Endothelial cell of umbilical vein (primary cell): ENCODE results near the gene UFD1. TPM values are rescaled to one million over a fixed set of nuclear protein-coding genes. Genes with fewer than 3 reads are reported as not detected.

Experiments used
- BruUV-seq: library from RNA; stranded (reverse); fragments of 400-500 nt; replicated peaks from 2 replicates; lab custom pipeline; 2021; lab: Mats Ljungman, UMichigan
- CTCF ChIA-PET: fragments of 300-600, 350-600 bp; sonication (Branson Sonifier 250); formaldehyde crosslinking; loops from one replicate; lab custom pipeline; 2021; ENCODE audit warnings: antibody characterized with exemption, inconsistent platforms; lab: Charles Lee
- POLR2A ChIA-PET: fragments of 300-600, 350-600 bp; sonication (Branson Sonifier 250); formaldehyde crosslinking; loops from one replicate; lab custom pipeline; 2021; ENCODE audit warnings: antibody characterized with exemption, inconsistent platforms; lab: Charles Lee
- DNase-seq: peaks from one replicate; pipeline ENCODE4 v3.0.0-alpha.2; 2011; ENCODE audit warnings: low read depth, low spot score
- FAIRE-seq: peaks from 2 replicates; lab custom pipeline; 2011; peaks lifted over from hg19 to GRCh38; lab: Jason Lieb, UNC
- H2AFZ ChIP-seq: 2 replicates; pipeline ENCODE4 v1.6.0; 2012; ENCODE audit warnings: low read depth, low read length, control low read depth, inconsistent platforms
- H3K27ac ChIP-seq: 2 replicates; pipeline ENCODE4 v1.5.1; 2011; ENCODE audit warnings: low read depth, mild to moderate bottlenecking, control low read depth, low read length, moderate library complexity; ENCODE audit not compliant: insufficient read depth
- H3K27me3 ChIP-seq, 2 experiments: 2 replicates each; pipeline versions ENCODE4 v1.6.0 to v1.6.1; 2011; ENCODE audit warnings: low read length in 2 of 2, mixed read lengths in 1 of 2; ENCODE audit not compliant: control insufficient read depth in 2 of 2, insufficient read depth in 2 of 2
- H3K36me3 ChIP-seq, 2 experiments: 2 replicates in 1 of 2; 3 replicates in 1 of 2; pipeline ENCODE4 v1.5.1; 2011; ENCODE audit warnings: low read length in 2 of 2, mild to moderate bottlenecking in 1 of 2, moderate library complexity in 1 of 2; ENCODE audit not compliant: control insufficient read depth in 2 of 2, insufficient read depth in 2 of 2; ENCODE audit errors: extremely low read depth in 1 of 2
- H3K4me1 ChIP-seq: 3 replicates; pipeline ENCODE4 v1.5.1; 2011; ENCODE audit warnings: mild to moderate bottlenecking, low read length; ENCODE audit not compliant: control insufficient read depth, insufficient read depth; ENCODE audit errors: extremely low read depth
- H3K4me2 ChIP-seq: 2 replicates; pipeline ENCODE4 v1.6.1; 2011; ENCODE audit warnings: low read length, control low read depth, mixed read lengths; ENCODE audit not compliant: insufficient read depth
- H3K4me3 ChIP-seq, 3 experiments: fragments of 200-600 bp in 1 of 3; sonication (generic), shearing (Covaris generic) in 1 of 3; replicated peaks in 1 of 3; 2 replicates each; pipeline ENCODE4 v1.5.1; 2011 to 2016; ENCODE audit warnings: control low read depth in 3 of 3, low read length in 3 of 3, mild to moderate bottlenecking in 2 of 3, inconsistent platforms in 1 of 3, low read depth in 1 of 3, moderate library complexity in 1 of 3; ENCODE audit not compliant: insufficient read depth in 1 of 3
- H3K79me2 ChIP-seq: 2 replicates; pipeline ENCODE4 v1.6.0; 2012; ENCODE audit warnings: low read length, inconsistent platforms; ENCODE audit not compliant: control insufficient read depth, insufficient read depth
- H3K9ac ChIP-seq: replicated peaks from 2 replicates; pipeline ENCODE3; 2011; ENCODE audit warnings: low read length, control low read depth; ENCODE audit not compliant: insufficient read depth; ENCODE audit errors: extremely low read depth
- H3K9me1 ChIP-seq: replicated peaks from 3 replicates; pipeline ENCODE4 v1.6.0; 2011; ENCODE audit warnings: mild to moderate bottlenecking, low read length; ENCODE audit not compliant: control insufficient read depth, insufficient read depth; ENCODE audit errors: extremely low read depth
- H3K9me3 ChIP-seq: replicated peaks from 2 replicates; pipeline ENCODE4 v1.5.1; 2012; ENCODE audit warnings: low read length, inconsistent platforms; ENCODE audit not compliant: control insufficient read depth, insufficient read depth
- H4K20me1 ChIP-seq: replicated peaks from 2 replicates; pipeline ENCODE3; 2011; ENCODE audit warnings: mild to moderate bottlenecking, low read length; ENCODE audit not compliant: control insufficient read depth, insufficient read depth; ENCODE audit errors: extremely low read depth
- CTCF ChIP-seq, 2 donors: IDR thresholded peaks; 1 replicate in 1 of 2; 2 replicates in 1 of 2; pipeline ENCODE4 v1.5.1; 2011; ENCODE audit warnings: low read length in 2 of 2, mild to moderate bottlenecking in 2 of 2, moderate library complexity in 2 of 2, control low read depth in 1 of 2, inconsistent platforms in 1 of 2, low read depth in 1 of 2; ENCODE audit not compliant: insufficient read depth in 1 of 2; ENCODE audit errors: extremely low read depth in 1 of 2
- EZH2 ChIP-seq: IDR thresholded peaks from 2 replicates; pipeline ENCODE4 v1.6.1; 2012; ENCODE audit warnings: borderline replicate concordance, low read depth, mild to moderate bottlenecking, moderate library complexity, low read length, inconsistent platforms; ENCODE audit not compliant: severe bottlenecking
- FOS ChIP-seq: IDR thresholded peaks from 2 replicates; pipeline ENCODE4 v1.6.1; 2011; ENCODE audit warnings: mild to moderate bottlenecking, low read length, moderate library complexity, borderline replicate concordance; ENCODE audit not compliant: insufficient read depth
- GATA2 ChIP-seq: IDR thresholded peaks from 2 replicates; pipeline ENCODE4 v1.7.0; 2011; ENCODE audit warnings: low read depth, mild to moderate bottlenecking, moderate library complexity, mixed read lengths, low read length; ENCODE audit not compliant: insufficient read length, insufficient read depth
- JUN ChIP-seq: IDR thresholded peaks from 2 replicates; pipeline ENCODE4 v1.6.1; 2011; ENCODE audit warnings: borderline replicate concordance, low read depth; ENCODE audit not compliant: insufficient read length, insufficient read depth
- MAX ChIP-seq: IDR thresholded peaks from 2 replicates; pipeline ENCODE4 v1.6.1; 2011; ENCODE audit not compliant: insufficient read depth, insufficient read length
- MYC ChIP-seq: IDR thresholded peaks from one replicate; pipeline ENCODE4 v1.6.1; 2011; ENCODE audit warnings: mild to moderate bottlenecking, low read depth, low read length
- POLR2A ChIP-seq: IDR thresholded peaks from 2 replicates; pipeline ENCODE4 v1.6.1; 2012; ENCODE audit warnings: low read depth, mild to moderate bottlenecking, control low read depth, low read length
- POLR2AphosphoS5 ChIP-seq: IDR thresholded peaks from 2 replicates; pipeline ENCODE4 v1.6.1; 2012; ENCODE audit warnings: low read depth, mild to moderate bottlenecking, control low read depth, low read length, moderate library complexity; ENCODE audit not compliant: insufficient read depth
- dilution Hi-C: fragments of 300-500 bp; cut with MboI; formaldehyde crosslinking; loops from one replicate; pipeline ENCODE4 v1.15.0; 2019; ENCODE audit warnings: low sequenced_read_pairs; ENCODE audit not compliant: extremely low pct_ligation_motif_present
- intact Hi-C: fragments of 100-400 bp; cut with micrococcal nuclease; formaldehyde crosslinking; loops from one replicate; pipeline ENCODE4 v1.10.0; 2022
- polyA plus RNA-seq, 4 experiments: library from polyadenylated mRNA; depleted of rRNA in 3 of 4; stranded (reverse) in 3 of 4; unstranded in 1 of 4; fragments of >200 nt; gene quantifications; 2 replicates each; pipeline versions ENCODE4 v1.2.1 to v1.2.3, GENCODE V29; 2011 to 2012; ENCODE audit warnings: missing spikeins in 1 of 4
- total RNA-seq: library from RNA; stranded (reverse); gene quantifications from 2 replicates; pipeline ENCODE4 v1.2.3, GENCODE V29; 2021

The UFD1 gene
- total and polyA plus RNA-seq, 2 donors (not counting 3 experiments of a cell fraction or from before 2014, with no cell fraction given) = 127 to 228 TPM

GRCh38 chr22:19412923-19413322 lies 66.1 kb downstream of the UFD1 start:
- H4K20me1 ChIP-seq = no peaks in the 10 kb centered on the region
- dilution Hi-C loops = no loop called here
- no peak for FAIRE-seq

More at GRCh38 chr22:19412923-19413322, 66.1 kb downstream of the UFD1 start:
- Histone ChIP-seq H3K27me3 (no peaks in the 10 kb centered on the region), H3K9me3 (no peaks in the 10 kb centered on the region), H3K9me1 (no peaks in the 10 kb centered on the region), H3K27ac (no peak overlapping the region), H2AFZ (no peak overlapping the region), H3K4me2 (no peak overlapping the region), H3K36me3 (peaks cover 2 to 4% of the 10 kb centered on the region in 2 experiments), H3K4me3 (no peak overlapping the region), H3K4me1 (no peaks in the 10 kb centered on the region), H3K9ac (no peak overlapping the region), H3K79me2 (peaks cover 67% of the 10 kb centered on the region)
- no peak for TF ChIP-seq JUN
- TF ChIP-seq GATA2 = no peak
- no peak for TF ChIP-seq POLR2AphosphoS5
- TF ChIP-seq EZH2 = no peak
- TF ChIP-seq MYC = no peak
- TF ChIP-seq FOS = no peak
- TF ChIP-seq POLR2A = no peak
- no peak for TF ChIP-seq CTCF (IDR thresholded peaks at IDR 0.05; ENCODE audit: extremely low read depth in 1 of 2, insufficient read depth in 1 of 2, low read depth in 1 of 2, low read length in 2 of 2)
- no peak for TF ChIP-seq MAX
- ChIA-PET CTCF (no interaction called here), POLR2A (no interaction called here)
- DNase-seq = no peak
- no TSS peak for BruUV-seq
- intact Hi-C loops = no loop called here
